ENCODE measurements around the gene CCND1. TPM values are rescaled to one million over a fixed set of nuclear protein-coding genes. Genes with fewer than 3 reads are reported as not detected.

CCND1 gene
- total and polyA plus RNA-seq, 2 of the 8 experiments (the other 6 are each of a cell fraction or from before 2014, with no cell fraction given): 64.5 to 170 TPM

- TF ChIP-seq POU5F1 (IDR thresholded peaks at IDR 0.05; ENCODE audit: low read depth, low read length) (no peak), BCL11A (IDR thresholded peaks at IDR 0.05; ENCODE audit: low read depth in 2 of 2, low read length in 2 of 2) (no peak)
Measured at GRCh38 chr11:69599502-69599901, 41.5 kb upstream of the CCND1 start (continued).

All from H1 (cell line).